GM12878 (cell line): ENCODE data around the gene SIM2. TPM values are rescaled to one million over a fixed set of nuclear protein-coding genes. Genes with fewer than 3 reads are reported as not detected.

Experiments
- ATAC-seq: fragments of 200-7000 bp; cut with Tn5 transposase; 3 replicates; pipeline ENCODE4 v1.9.1; 2020; ENCODE audit warnings: mild to moderate bottlenecking, moderate library complexity
- BruUV-seq: library from RNA; stranded (reverse); fragments of 400-500 nt; replicated peaks from 2 replicates; lab custom pipeline; 2021; lab: Mats Ljungman, UMichigan
- CTCF ChIA-PET: fragments of 300-600 bp; sonication (Branson Sonifier 250); formaldehyde crosslinking; extraction: SDS; loops from one replicate; lab custom pipeline; 2021; ENCODE audit warnings: inconsistent platforms; lab: Yijun Ruan, JAX
- POLR2A ChIA-PET: fragments of 350-600 bp; formaldehyde crosslinking; extraction: SDS; loops from one replicate; lab custom pipeline; 2021; ENCODE audit warnings: inconsistent platforms; lab: Charles Lee
- RAD21 ChIA-PET: fragments of 300-600 bp; sonication (Branson Sonifier 250); formaldehyde crosslinking; loops from one replicate; lab custom pipeline; 2023; ENCODE audit warnings: antibody characterized with exemption; ENCODE audit not compliant: unreplicated experiment; lab: Charles Lee
- SMC1A ChIA-PET: fragments of 300-600 bp; sonication (Branson Sonifier 250); formaldehyde crosslinking; loops from one replicate; lab custom pipeline; 2023; ENCODE audit not compliant: unreplicated experiment, uncharacterized antibody; lab: Charles Lee
- DNase-seq: peaks from one replicate; pipeline ENCODE4 v3.0.0-alpha.2; 2011; ENCODE audit warnings: low read depth, low spot score
- FAIRE-seq: peaks from 3 replicates; lab custom pipeline; 2011; peaks lifted over from hg19 to GRCh38; lab: Jason Lieb, UNC
- H2AFZ ChIP-seq: 2 replicates; pipeline ENCODE4 v1.6.0; 2011; ENCODE audit warnings: low read depth, low read length, control low read depth; ENCODE audit not compliant: control insufficient read depth
- H3K27ac ChIP-seq: 2 replicates; pipeline ENCODE4 v1.5.1; 2011; ENCODE audit warnings: control low read depth; ENCODE audit not compliant: control insufficient read depth, insufficient read depth
- H3K27me3 ChIP-seq, 2 experiments: replicated peaks in 1 of 2; 2 replicates each; pipeline versions ENCODE4 v1.6.0 to v1.6.1; 2011; ENCODE audit warnings: low read length in 1 of 2; ENCODE audit not compliant: control insufficient read depth in 2 of 2, insufficient read depth in 2 of 2
- H3K36me3 ChIP-seq, 2 experiments: 2 replicates each; pipeline ENCODE4 v1.5.1; 2011; ENCODE audit warnings: low read length in 1 of 2; ENCODE audit not compliant: control insufficient read depth in 2 of 2, insufficient read depth in 2 of 2
- H3K4me1 ChIP-seq: 2 replicates; pipeline ENCODE4 v1.6.1; 2011; ENCODE audit warnings: mild to moderate bottlenecking, low read length, moderate library complexity, mixed read lengths; ENCODE audit not compliant: control insufficient read depth, insufficient read depth
- H3K4me2 ChIP-seq: 2 replicates; pipeline ENCODE4 v1.6.0; 2011; ENCODE audit warnings: control low read depth; ENCODE audit not compliant: control insufficient read depth, insufficient read depth
- H3K4me3 ChIP-seq: fragments of 200-600 bp; sonication (generic); 2 replicates; pipeline ENCODE4 v1.5.1; 2016
- H3K79me2 ChIP-seq: 2 replicates; pipeline ENCODE4 v1.6.0; 2011; ENCODE audit warnings: low read length; ENCODE audit not compliant: control insufficient read depth, insufficient read depth
- H3K9ac ChIP-seq: 2 replicates; pipeline ENCODE4 v1.8.0; 2011; ENCODE audit warnings: low read length, control low read depth, mixed read lengths; ENCODE audit not compliant: control insufficient read depth, insufficient read depth
- H3K9me3 ChIP-seq: replicated peaks from 3 replicates; pipeline ENCODE4 v1.5.1; 2011; ENCODE audit warnings: mild to moderate bottlenecking, low read length; ENCODE audit not compliant: control insufficient read depth, insufficient read depth
- H4K20me1 ChIP-seq: 2 replicates; pipeline ENCODE4 v1.6.0; 2011; ENCODE audit not compliant: control insufficient read depth, insufficient read depth
- CBX3 ChIP-seq: fragments of 200-600 bp; sonication (generic); IDR thresholded peaks from 2 replicates; pipeline ENCODE4 v1.6.1; 2016; ENCODE audit warnings: low read depth, borderline replicate concordance
- CUX1 ChIP-seq: IDR thresholded peaks from 2 replicates; pipeline ENCODE4 v1.6.1; 2012; ENCODE audit warnings: improper control_type of control experiment, low read depth, low read length; ENCODE audit not compliant: insufficient replicate concordance
- HDAC6 ChIP-seq: fragments of 200-600 bp; sonication (generic); IDR thresholded peaks from one replicate; pipeline ENCODE4 v1.8.0; 2017; ENCODE audit warnings: antibody characterized with exemption; ENCODE audit not compliant: unreplicated experiment
- SMC3 ChIP-seq: IDR thresholded peaks from 2 replicates; pipeline ENCODE4 v1.6.1; 2011; ENCODE audit warnings: low read length, improper control_type of control experiment, borderline replicate concordance
- SP1 ChIP-seq: IDR thresholded peaks from one replicate; pipeline ENCODE4 v1.6.1; 2011; ENCODE audit warnings: low read depth, low read length
- SRF ChIP-seq, 2 experiments: IDR thresholded peaks; 2 replicates each; pipeline ENCODE4 v1.6.1; 2011; ENCODE audit warnings: low read depth in 2 of 2, low read length in 2 of 2, mild to moderate bottlenecking in 1 of 2, moderate library complexity in 1 of 2
- STAT1 ChIP-seq: fragments of 450-650 bp; conservative IDR thresholded peaks from 2 replicates; pipeline ENCODE4 v1.6.1; 2014; ENCODE audit warnings: antibody characterized with exemption, mild to moderate bottlenecking
- ZNF24 ChIP-seq: fragments of 450-650 bp; IDR thresholded peaks from 2 replicates; pipeline ENCODE4 v1.6.1; 2017; ENCODE audit warnings: antibody characterized with exemption, mild to moderate bottlenecking
- WGBS: methylation state at CpG from one replicate; pipeline ENCODE4 v1.1.6; 2016; ENCODE audit warnings: low lambda C conversion rate; ENCODE audit not compliant: insufficient replicate concordance, insufficient coverage; ENCODE audit errors: missing lambda C conversion rate; 5-methylcytosine and 5-hydroxymethylcytosine counted together
- in situ Hi-C: fragments of 300-500 bp; cut with MboI; formaldehyde crosslinking; loops from 9 replicates; pipeline ENCODE4 v1.14.3; 2018; ENCODE audit warnings: mixed read lengths
- intact Hi-C: fragments of 100-400 bp; cut with micrococcal nuclease; formaldehyde crosslinking; loops from one replicate; pipeline ENCODE4 v1.14.2; 2022; ENCODE audit not compliant: unreplicated experiment
- polyA plus RNA-seq, 11 experiments: library from polyadenylated mRNA; depleted of rRNA in 4 of 11; unstranded in 6 of 11; stranded (reverse) in 5 of 11; fragments of >200 nt; fragmentation: Nextera tagmentation in 4 of 11; fragmentation: Illumina TruSeq in 1 of 11; extraction: Ambion mirVana in 4 of 11; extraction: Trizol in 1 of 11; gene quantifications; 1 replicate in 1 of 11; 2 replicates in 10 of 11; pipeline versions ENCODE4 v1.2.1 to v1.2.3, GENCODE V29; 2011 to 2016; ENCODE audit warnings: inconsistent platforms in 2 of 11, missing spikeins in 2 of 11, low read depth in 1 of 11
- total RNA-seq, 4 experiments: library from RNA; depleted of rRNA in 3 of 4; stranded (reverse); fragments of >200 nt in 3 of 4; fragmentation: Illumina TruSeq in 1 of 4; extraction: Trizol in 1 of 4; gene quantifications; 2 replicates each; pipeline versions ENCODE4 v1.2.1 to v1.2.3, GENCODE V29; 2013 to 2021

SIM2 gene
- total and polyA plus RNA-seq, 10 of the 15 experiments (the other 5 are each of a cell fraction or from before 2014, with no cell fraction given), result 0.02 to 0.15 (median 0.05) TPM; not detected in 7

GRCh38 chr21:36723371-36723881, 24.5 kb downstream of the SIM2 start (continued):
- no peak for TF ChIP-seq SMC3
- TF ChIP-seq STAT1, result no peak
- TF ChIP-seq HDAC6, result no peak
- no peak for TF ChIP-seq ZNF24
- no peak for TF ChIP-seq SRF (IDR thresholded peaks at IDR 0.05; ENCODE audit: low read depth in 2 of 2, low read length in 2 of 2)

GRCh38 chr21:36724660-36725059, 25.7 kb downstream of the SIM2 start:
- no peak for FAIRE-seq
- Histone ChIP-seq H3K4me3 (no peak overlapping the region), H3K27me3 (peaks cover 0 to 2% of the 10 kb centered on the region in 2 experiments; a peak in 2 of 4 replicates), H3K27ac (no peak overlapping the region), H3K36me3 (no peaks in the 10 kb centered on the region), H3K79me2 (no peaks in the 10 kb centered on the region), H3K9me3 (no peaks in the 10 kb centered on the region), H2AFZ (no peak overlapping the region), H3K9ac (no peak overlapping the region), H3K4me1 (no peaks in the 10 kb centered on the region), H4K20me1 (no peaks in the 10 kb centered on the region), H3K4me2 (no peak overlapping the region)
- SMC1A ChIA-PET, result no interaction called here
- POLR2A ChIA-PET, result no interaction called here
- no peak for DNase-seq
- RAD21 ChIA-PET, result no interaction called here
- BruUV-seq, result no TSS peak
- CTCF ChIA-PET, result no interaction called here
- no peak for TF ChIP-seq CUX1
- TF ChIP-seq CBX3, result no peak
- TF ChIP-seq SP1, result no peak
- no peak for ATAC-seq
- 47% methylated on average over 3 of the region's 3 CpGs for WGBS
- intact Hi-C loops, result loop anchor here (10.0 kb wide), 1 partner anchor 300 kb away; no protein-coding TSS in a partner anchor
- in situ Hi-C loops, result no loop called here
